Activated naive CD4-positive, alpha-beta T cell treated with Interleukin-2 at 50 U/mL for 16 hours (primary cell): ENCODE data around the gene RCOR1.

Experiments
- DNase-seq: peaks from one replicate; pipeline ENCODE4 v3.0.0-alpha.2; 2020

Gene RCOR1

DNA sequence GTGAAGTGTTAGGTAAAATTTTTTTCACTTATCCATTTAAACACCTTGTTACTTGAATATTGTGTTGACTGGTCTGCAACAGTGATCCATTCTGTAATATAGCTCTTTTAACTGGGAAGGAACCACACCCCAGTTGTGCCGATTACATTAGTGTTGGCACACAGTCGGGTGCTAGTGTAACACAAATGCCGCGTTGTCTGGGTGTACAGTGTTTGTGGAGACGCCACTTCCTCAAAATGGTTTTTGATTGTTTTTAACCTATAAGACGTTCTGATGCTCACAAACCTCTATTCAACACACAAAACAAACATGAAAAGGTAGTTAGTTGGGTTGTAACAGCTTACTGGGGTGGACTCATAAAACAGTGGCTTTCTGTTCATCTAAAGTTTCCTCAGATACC lies 136.8 kb downstream of the RCOR1 start:
- DNase-seq = no peak

DNA sequence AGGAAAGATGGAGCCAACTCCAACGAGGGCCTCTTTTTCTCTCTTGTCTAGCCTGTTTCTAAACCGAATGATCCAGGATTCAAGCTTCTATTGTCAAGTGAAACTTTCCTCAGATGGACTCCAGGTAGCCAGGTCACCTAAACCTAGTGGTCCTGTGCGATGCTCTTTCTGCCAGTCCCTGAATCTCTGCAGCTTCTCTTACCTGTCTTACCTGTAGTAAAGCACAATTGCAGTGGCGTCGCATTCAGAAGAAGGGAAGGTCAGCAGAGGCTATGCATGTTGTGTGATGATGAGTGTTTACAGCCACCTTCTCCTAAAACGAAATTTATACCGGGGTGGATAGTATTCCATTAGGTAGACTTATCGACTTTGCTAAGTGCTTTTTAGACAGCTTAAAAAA lies 137.4 kb downstream of the RCOR1 start:
- DNase-seq = no peak

GRCh38 chr14:102731101-102731870 lies 138.8 kb downstream of the RCOR1 start:
- DNase-seq = no peak

GRCh38 chr14:102731871-102732800 lies 139.7 kb downstream of the RCOR1 start:
- no peak for DNase-seq

DNA sequence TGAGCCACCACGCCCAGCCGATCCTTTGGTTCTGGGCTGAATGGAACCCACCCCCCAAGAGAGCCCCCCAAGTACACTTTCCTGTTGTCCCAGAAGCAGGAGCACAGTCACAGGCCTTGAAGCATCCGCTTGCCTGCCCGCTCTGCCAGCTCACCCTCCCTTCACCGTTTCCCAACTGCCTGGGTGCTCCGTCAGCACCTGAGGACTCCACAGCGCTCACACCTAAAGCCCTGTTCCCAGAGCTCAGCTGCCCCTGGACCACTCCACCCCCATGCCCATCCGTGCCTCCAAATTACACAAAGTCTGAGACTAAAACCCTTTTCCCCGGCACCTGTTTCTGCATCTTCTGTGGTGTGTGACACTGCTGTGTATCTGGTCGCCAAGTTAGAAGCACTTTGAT lies 140.5 kb downstream of the RCOR1 start:
- DNase-seq = no peak

GRCh38 chr14:102733326-102733725 lies 140.9 kb downstream of the RCOR1 start:
- DNase-seq = no peak

DNA sequence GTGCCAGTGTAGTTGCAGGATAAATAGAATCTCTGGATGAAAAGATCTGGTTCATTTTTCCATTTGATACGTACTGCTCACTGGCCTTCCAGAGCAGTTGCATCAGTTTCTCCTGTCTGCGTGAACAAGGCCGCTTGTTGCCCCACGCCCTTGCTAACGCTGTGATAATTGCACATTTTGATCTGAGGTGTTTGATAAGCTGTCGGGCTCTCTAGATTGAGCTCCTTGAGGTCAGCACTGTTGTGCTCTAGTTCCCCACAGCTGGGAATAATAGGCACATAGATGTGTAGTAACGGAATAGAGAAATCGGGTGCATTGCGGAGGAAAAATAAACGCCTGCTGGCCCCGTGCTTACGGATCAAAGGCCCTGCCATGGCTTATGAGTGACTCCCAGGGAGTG lies 142.0 kb downstream of the RCOR1 start:
- DNase-seq = no peak

DNA sequence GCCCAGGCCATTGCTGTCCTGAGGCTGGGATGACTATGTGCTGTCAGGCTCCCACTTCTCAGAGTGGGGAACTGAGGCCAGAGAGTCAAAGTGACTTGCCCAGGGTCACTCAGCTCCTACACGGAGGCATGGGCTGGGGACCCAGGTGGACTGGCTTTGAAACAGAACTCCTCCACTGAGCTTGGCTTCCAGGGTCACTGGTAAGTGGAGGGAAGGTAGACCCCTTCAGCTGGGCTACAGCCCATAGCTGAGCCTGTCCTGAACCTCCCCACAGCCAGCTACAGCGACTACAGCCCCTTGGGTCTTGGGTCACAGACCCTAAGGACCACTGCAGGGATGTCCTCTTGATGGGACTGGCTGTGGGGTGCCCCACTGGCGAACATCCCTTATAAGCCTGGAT lies 144.5 kb downstream of the RCOR1 start:
- no peak for DNase-seq

GRCh38 chr14:102737402-102738372 lies 145.2 kb downstream of the RCOR1 start:
- DNase-seq = no peak

- no peak for DNase-seq
These were observed 146.1 kb downstream of the RCOR1 start for GRCh38 chr14:102738373-102739189.

GRCh38 chr14:102739190-102739469 lies 146.7 kb downstream of the RCOR1 start:
- no peak for DNase-seq

DNA sequence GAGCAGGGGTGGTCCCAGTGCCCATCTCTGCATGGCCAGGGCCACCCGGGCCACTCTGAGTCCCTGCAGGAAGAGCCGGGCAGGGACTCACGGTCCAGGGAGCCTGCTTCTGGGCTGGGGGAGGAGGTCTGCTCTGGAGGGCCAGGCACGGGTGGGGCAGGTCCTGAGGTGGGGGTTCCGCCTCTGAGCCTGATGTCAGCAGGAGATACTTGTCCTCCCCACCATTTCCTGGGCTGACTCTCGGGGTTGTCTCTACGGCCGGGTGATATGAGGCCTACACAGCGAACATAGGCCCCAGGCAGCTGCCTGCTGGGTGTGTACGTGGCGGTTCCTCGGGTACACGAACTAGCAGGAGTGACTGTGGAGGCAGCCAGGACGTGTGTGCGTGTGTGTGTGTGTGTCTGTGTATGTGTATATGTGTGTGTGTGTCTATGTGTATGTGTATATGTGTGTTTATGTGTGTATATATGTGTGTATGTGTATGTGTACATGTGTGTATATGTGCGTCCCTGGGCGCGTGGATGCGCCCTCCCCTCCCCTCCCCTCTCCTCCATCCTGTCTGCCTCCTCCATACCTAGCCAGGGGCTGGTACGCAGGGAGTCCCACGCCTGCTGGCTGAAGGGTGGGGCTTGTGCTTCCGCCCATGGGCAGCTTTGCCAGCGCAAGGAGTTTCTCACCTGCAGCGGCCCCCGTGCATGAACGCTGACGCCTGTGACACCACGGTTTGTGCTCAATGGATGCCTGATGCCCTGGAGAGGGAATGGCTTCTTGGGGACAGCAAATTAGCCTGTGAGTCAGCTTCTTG lies 154.4 kb downstream of the RCOR1 start:
- no peak for DNase-seq

GRCh38 chr14:102748806-102749205 lies 156.4 kb downstream of the RCOR1 start:
- DNase-seq = no peak

GRCh38 chr14:102749393-102750305 lies 157.2 kb downstream of the RCOR1 start:
- DNase-seq = no peak

DNA sequence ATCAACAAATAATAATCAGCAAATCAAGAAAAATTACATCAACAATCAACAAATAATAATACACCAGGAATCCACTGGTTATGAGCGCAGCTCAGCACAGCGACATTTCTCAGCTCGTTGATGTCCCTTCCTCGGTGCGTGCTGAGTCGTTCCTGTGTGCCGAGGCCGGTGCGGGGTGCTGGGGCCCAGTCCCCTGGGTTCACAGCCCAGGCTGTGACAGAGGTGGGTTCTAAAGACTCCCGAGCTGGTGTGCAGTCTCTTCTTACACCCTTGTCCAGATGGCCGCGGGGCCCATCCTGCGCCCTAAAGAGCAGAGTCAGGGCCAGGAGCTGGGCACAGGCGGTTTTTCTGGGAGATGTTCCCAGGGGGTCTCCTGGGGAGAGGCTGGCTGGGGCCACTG lies 157.9 kb downstream of the RCOR1 start:
- no peak for DNase-seq

GRCh38 chr14:102751088-102751487 lies 158.6 kb downstream of the RCOR1 start:
- no peak for DNase-seq

DNA sequence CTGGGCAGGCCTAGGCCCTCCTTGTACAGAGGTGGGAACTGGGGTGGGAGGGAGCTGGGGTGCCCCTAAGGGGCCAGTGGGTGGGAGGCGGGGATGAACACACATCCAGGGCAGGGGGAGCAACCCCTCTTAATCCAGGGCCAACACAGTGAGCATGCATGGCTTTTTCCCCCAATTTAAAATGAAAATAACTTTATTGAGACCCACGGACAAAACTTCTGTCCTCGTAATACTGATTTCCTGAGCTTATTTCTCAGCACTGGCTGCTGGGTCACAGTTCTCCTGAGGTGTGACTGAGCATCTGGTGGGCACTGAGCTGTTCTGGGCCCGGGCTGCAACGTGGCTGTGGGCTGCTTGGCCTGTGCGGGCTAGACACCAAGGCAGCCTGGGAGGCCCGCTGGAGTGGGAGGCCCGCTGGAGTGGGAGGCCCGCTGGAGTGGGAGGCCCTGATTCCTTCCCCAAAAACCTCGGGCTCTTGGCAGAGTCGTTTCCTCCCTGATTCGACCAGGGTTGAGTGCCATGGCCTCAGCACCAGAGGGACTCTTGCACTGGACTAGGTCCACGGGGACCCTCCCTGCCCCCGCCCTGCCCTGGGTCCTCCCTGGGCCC lies 159.9 kb downstream of the RCOR1 start:
- no peak for DNase-seq

DNA sequence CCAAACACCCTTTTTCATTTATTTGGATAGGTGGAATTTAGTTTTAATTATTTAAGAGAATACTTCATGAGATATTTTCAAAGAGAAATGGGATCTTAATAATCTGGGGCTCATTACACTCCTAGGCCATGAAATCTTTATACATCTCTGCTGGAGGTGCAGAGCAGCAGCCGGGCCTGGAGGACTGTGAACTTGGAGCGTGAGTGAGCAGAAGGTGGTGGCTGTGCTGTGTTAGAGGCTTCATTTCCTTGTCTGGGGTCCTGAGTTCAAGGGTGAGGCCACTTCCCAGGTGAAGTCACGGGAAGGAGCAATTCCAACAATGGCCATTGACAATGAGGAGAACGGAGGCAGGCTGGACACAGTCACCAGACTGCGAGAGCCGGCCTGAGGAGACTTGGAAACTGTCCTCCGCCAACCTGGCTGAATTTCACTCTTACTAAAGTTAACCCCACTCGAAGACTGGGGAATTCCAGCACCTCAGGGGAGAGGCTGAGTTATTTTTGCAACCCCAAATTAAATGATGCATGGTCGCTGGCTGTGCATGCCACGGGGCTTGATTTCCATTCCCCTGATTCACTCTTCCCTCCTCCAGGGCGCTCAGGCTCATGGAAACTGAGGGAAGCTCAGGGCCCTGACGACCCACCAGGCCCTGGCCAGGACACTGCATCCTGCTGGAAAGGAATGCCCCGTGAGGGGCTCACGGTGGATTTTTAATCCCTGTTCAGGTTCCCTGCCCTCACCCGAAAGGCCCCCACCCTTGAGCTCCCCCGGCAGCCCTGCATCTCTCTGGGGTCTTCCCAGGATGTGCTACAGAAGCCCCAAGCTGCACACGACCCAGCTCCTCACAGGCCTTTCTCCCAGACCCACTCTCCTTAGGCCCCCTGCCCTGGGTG lies 162.2 kb downstream of the RCOR1 start:
- no peak for DNase-seq

DNA sequence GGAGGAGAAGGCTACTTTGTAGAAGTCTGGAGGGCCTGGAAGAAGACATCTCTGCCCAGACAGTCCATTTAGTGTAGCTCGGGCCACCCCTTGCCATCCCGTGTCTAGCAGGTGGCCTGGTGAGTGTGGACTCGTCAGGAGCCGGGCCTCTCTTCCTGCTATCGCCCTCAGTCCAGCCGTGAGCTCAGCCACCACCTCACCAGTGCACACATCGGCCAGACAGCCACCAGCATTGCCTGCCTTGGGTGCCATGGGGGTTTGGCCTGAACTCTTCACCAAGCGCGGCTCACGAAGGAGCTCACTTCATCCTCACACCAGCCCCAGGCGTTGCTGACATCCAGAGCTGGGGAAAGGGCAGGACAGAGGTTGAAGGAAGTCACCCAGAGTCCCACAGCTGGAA lies 165.2 kb downstream of the RCOR1 start:
- DNase-seq = no peak
